Effector memory CD4-positive, alpha-beta T cell (primary cell): ENCODE data around the gene KRTAP19-7.

ENCODE experiments used
- DNase-seq, 3 donors: peaks; one replicate each; pipeline ENCODE4 v3.0.0-alpha.2; 2020
- H3K27ac ChIP-seq: 2 replicates; pipeline ENCODE4 v1.7.0; 2013; ENCODE audit warnings: mild to moderate bottlenecking, low read length, moderate library complexity; ENCODE audit not compliant: insufficient read depth, poor library complexity, severe bottlenecking
- H3K27me3 ChIP-seq: replicated peaks from 2 replicates; pipeline ENCODE4 v1.7.0; 2013; ENCODE audit warnings: mild to moderate bottlenecking, low read length; ENCODE audit not compliant: insufficient read depth, control insufficient read depth, poor library complexity, severe bottlenecking
- H3K36me3 ChIP-seq: 2 replicates; pipeline ENCODE4 v1.7.0; 2013; ENCODE audit warnings: mild to moderate bottlenecking, low read length, moderate library complexity; ENCODE audit not compliant: control insufficient read depth, insufficient read depth
- H3K4me1 ChIP-seq: 2 replicates; pipeline ENCODE4 v1.7.0; 2013; ENCODE audit warnings: low read length, mild to moderate bottlenecking; ENCODE audit not compliant: control insufficient read depth, insufficient read depth, poor library complexity, severe bottlenecking
- H3K4me3 ChIP-seq: 2 replicates; pipeline ENCODE4 v1.7.0; 2013; ENCODE audit warnings: low read length, low read depth, mild to moderate bottlenecking; ENCODE audit not compliant: insufficient read depth, poor library complexity, severe bottlenecking
- H3K9me3 ChIP-seq: 2 replicates; pipeline ENCODE4 v1.7.0; 2013; ENCODE audit warnings: mild to moderate bottlenecking, low read length, moderate library complexity; ENCODE audit not compliant: control insufficient read depth

KRTAP19-7 gene

GRCh38 chr21:30567617-30568016 is 6.5 kb upstream of the KRTAP19-7 start:
- DNase-seq = no peak
- H3K9me3 ChIP-seq = no peaks in the 10 kb centered on the region
- no peaks in the 10 kb centered on the region for H3K4me1 ChIP-seq
- H3K27me3 ChIP-seq = no peaks in the 10 kb centered on the region
- no peak overlapping the region for H3K4me3 ChIP-seq
- no peak overlapping the region for H3K27ac ChIP-seq
- no peaks in the 10 kb centered on the region for H3K36me3 ChIP-seq

GRCh38 chr21:30563630-30564029 is 2.5 kb upstream of the KRTAP19-7 start:
- H3K4me1 ChIP-seq = no peaks in the 10 kb centered on the region
- no peak overlapping the region for H3K27ac ChIP-seq
- H3K4me3 ChIP-seq = no peak overlapping the region
- DNase-seq = no peak
- no peaks in the 10 kb centered on the region for H3K27me3 ChIP-seq
- no peaks in the 10 kb centered on the region for H3K9me3 ChIP-seq
- H3K36me3 ChIP-seq = no peaks in the 10 kb centered on the region

GRCh38 chr21:30563072-30563471 is 2.0 kb upstream of the KRTAP19-7 start:
- H3K27me3 ChIP-seq = no peaks in the 10 kb centered on the region
- H3K27ac ChIP-seq = no peak overlapping the region
- no peak for DNase-seq
- H3K4me3 ChIP-seq = no peak overlapping the region
- H3K36me3 ChIP-seq = no peaks in the 10 kb centered on the region
- no peaks in the 10 kb centered on the region for H3K4me1 ChIP-seq
- no peaks in the 10 kb centered on the region for H3K9me3 ChIP-seq

- DNase-seq = no peak
- Histone ChIP-seq H3K4me1 (no peaks in the 10 kb centered on the region), H3K36me3 (no peaks in the 10 kb centered on the region), H3K9me3 (no peaks in the 10 kb centered on the region), H3K27me3 (no peaks in the 10 kb centered on the region), H3K27ac (no peak overlapping the region), H3K4me3 (no peak overlapping the region)
These were observed 843 bp upstream of the KRTAP19-7 start for GRCh38 chr21:30561957-30562356.

GRCh38 chr21:30555095-30555494 is 6.0 kb downstream of the KRTAP19-7 start:
- H3K36me3 ChIP-seq = no peaks in the 10 kb centered on the region
- no peak overlapping the region for H3K4me3 ChIP-seq
- no peaks in the 10 kb centered on the region for H3K4me1 ChIP-seq
- H3K27me3 ChIP-seq = no peaks in the 10 kb centered on the region
- H3K9me3 ChIP-seq = no peaks in the 10 kb centered on the region
- DNase-seq = no peak
- no peak overlapping the region for H3K27ac ChIP-seq

GRCh38 chr21:30552782-30553181 is 8.3 kb downstream of the KRTAP19-7 start:
- H3K27ac ChIP-seq = no peak overlapping the region
- H3K27me3 ChIP-seq = no peaks in the 10 kb centered on the region
- no peak for DNase-seq
- no peaks in the 10 kb centered on the region for H3K4me1 ChIP-seq
- H3K4me3 ChIP-seq = no peak overlapping the region
- no peaks in the 10 kb centered on the region for H3K9me3 ChIP-seq
- no peaks in the 10 kb centered on the region for H3K36me3 ChIP-seq

- Histone ChIP-seq H3K4me3 (no peak within 1 kb of the TSS), H3K4me1 (no peaks in the 10 kb centered on the region), H3K36me3 (no peaks in the 10 kb centered on the region), H3K27me3 (no peaks in the 10 kb centered on the region), H3K27ac (no peak within 1 kb of the TSS), H3K9me3 (no peaks in the 10 kb centered on the region)
- DNase-seq = no peak
These were observed 19.4 kb downstream of the KRTAP19-7 start, which contains the start of gene KRTAP19-6 for GRCh38 chr21:30541764-30542163. Gene KRTAP19-6 (minus strand): TSS chr21:30541864. CDS start chr21:30541833, 31 bp downstream.

GRCh38 chr21:30518876-30519275 is 42.2 kb downstream of the KRTAP19-7 start:
- no peak for DNase-seq
- Histone ChIP-seq H3K4me3 (no peak overlapping the region), H3K9me3 (no peaks in the 10 kb centered on the region)

GRCh38 chr21:30515681-30516080 is 45.4 kb downstream of the KRTAP19-7 start:
- no peaks in the 10 kb centered on the region for H3K36me3 ChIP-seq
- no peak overlapping the region for H3K4me3 ChIP-seq
- no peaks in the 10 kb centered on the region for H3K27me3 ChIP-seq
- no peak overlapping the region for H3K27ac ChIP-seq
- no peaks in the 10 kb centered on the region for H3K4me1 ChIP-seq
- DNase-seq = no peak
- no peaks in the 10 kb centered on the region for H3K9me3 ChIP-seq

More at GRCh38 chr21:30518876-30519275, 42.2 kb downstream of the KRTAP19-7 start:
- H3K27me3 ChIP-seq = no peaks in the 10 kb centered on the region
- H3K36me3 ChIP-seq = no peaks in the 10 kb centered on the region
- no peak overlapping the region for H3K27ac ChIP-seq
- no peaks in the 10 kb centered on the region for H3K4me1 ChIP-seq
